HG03460 (cell line): ENCODE data around the gene TRIM9.

Source experiments
- ATAC-seq: cut with Tn5 transposase; IDR thresholded peaks from one replicate; pipeline ENCODE4 v1.9.1; 2021; ENCODE audit not compliant: unreplicated experiment

Gene TRIM9

DNA sequence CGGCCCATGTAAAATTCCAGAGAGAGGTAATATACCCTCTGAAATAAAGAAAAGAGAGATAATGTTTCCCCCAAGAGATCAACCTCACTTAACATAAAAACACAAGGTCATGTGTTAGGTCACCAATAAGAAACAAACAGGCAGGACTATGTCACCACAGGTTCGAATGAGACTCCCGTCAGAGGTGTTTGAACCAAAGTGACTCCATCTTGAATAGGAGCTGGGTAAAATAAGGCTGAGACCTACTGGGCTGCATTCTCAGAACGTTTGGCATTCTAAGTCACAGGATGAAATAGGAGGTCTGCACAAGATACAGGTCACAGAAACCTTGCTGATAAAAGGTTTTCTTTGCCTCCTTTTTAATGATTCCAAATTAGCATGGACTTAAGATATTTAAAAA, 157.1 kb downstream of the TRIM9 start:
- ATAC-seq = no peak

DNA sequence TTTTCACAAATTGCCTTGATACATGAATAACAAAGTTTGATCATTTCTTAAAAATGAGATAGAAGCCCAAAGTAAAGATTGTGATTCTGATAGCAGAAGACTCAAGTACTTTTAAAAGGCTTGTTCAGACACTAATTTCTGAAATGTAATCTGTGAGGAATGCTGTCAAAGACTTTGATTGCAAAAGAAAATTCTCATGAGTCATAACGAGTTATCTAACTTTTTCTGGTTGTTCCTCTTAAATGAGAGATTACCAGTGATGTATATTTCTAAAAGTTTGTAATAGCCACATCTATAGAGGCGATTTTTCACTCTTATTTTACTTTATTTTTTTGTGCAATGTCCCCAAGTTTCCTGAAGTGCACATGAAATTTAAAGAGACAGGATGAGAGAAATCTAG, 157.6 kb downstream of the TRIM9 start:
- no peak for ATAC-seq

DNA sequence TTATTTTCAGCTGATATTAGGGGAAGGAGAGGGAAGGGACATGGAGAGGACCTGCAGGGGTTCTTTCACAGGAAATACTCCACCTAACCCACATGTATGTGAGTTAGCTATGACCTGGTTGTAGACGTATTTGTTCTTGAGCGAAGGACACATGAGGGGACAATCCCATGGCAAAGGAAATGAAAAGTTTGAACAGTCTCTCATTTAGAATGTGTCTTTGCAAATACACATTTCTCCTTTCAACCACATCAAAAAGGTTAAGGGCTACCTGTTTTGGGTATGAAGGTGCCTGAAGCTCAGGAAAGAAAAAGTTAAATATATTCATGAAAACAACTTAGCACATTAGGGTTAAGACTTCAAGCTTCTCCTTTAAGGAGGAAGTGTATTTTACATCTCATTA, 158.0 kb downstream of the TRIM9 start:
- ATAC-seq = no peak

DNA sequence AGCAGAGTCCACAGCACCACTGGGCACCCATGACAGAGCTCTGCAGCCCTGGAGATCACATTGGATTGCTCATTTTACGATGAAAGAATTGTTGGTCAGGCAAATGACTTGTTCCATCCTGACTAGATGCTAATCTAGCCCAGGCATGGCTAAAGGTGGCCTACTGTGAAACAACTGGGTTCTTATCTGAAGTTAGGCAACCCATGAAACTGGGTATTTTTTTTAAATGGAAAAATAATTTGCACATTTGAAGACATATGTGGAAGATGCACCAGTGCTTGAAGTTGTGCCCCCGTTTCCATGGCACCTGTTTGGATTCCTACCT, 158.9 kb downstream of the TRIM9 start:
- no peak for ATAC-seq

DNA sequence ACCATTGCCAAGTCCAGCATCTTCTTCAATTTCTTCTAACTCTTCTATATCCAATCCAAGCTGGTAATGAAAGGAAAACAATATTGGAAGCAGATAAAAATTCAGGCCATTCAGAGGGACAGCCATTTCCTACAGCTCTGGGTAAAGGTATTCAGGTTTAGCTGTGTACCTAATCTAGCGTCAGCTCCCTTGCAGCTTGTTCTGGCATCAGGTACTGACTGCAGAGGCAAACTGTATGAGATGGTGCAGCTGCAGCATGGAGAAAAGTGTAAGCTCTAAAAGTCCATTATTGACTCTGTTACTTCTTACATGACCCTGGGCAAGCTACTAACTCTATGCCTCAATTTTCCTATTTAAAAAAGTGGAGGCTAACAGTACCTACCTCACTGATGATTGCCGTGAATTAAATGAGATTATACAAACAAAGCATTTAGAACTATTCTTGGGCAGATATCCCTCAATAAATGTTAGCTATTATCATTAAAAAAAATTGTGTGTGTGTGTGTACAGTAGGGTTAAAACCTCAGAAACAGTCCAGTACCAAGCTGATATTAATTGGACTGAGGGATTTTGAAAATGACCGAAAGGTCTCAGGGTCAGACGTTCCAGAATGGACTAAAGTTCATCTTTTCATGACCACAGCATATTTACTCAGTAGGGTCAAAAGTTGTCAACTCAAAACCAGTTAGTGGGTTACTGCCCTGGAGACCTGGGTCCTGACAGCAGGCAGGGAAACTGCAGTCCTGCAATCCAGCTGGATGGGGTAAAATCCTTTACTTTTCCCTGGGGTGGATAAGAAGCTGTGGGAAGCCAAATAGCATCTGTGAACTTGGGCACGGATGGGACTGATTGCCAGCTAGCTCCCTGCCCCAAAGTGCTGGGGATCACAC, 159.5 kb downstream of the TRIM9 start:
- ATAC-seq = no peak

DNA sequence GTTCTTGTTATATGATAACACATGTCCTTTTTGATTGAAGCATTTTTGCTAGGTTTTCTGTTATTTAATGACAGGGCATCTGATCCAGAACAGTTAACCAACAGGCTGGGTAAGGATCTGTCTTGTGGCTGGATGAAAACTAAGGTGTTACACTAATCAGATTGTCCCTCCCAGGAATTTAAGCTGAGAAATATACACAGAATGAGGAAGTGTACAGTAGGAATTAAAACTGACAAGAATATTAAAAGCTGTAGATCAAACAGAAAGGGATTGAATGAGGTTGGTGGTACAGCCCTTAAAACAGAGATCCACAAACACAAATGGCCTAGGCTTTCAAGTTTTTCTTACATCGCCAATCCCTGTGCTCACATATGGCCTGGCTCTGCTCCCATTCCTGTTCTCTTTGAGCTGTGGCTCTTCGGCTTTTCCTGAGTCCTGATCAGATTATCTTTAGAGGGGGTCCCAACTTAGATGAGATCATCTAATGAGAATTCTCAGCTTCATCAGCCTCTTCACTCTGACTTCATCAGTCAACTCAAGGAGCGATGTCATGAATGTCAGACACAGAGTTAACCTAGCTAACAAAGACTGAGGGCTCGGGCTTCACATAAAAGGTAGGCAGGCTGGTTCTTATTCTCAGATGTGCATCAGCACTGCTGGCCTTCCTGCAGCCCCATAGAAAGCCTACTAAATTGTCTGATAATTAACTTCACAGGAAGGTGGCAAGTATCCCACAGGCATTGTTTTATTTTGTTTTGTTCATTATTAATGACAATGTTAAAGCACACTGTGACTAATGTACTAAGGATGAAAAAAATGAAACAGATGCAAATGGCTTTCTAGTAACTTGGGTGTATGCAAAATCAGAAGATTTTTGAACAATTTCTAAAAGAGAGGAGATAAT, 162.1 kb downstream of the TRIM9 start:
- no peak for ATAC-seq

DNA sequence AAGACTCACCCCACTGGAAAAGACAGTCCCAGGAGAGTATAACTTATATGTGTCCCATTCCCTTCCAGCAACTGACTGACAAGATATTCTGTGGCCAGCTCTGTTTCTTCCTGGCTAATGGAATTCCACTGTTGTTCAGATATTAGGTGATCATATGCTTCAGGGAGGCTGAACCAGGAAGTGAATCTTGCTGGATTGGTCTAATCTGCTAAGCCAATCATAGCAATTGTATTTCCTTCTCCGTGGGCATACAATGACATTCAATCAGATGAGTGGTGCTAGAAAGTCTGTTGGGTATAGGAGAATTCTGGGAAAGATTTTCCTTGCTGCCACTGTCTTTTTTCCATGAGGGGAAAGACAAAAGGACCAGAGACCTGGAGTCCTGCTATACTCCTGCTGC, 162.7 kb downstream of the TRIM9 start:
- no peak for ATAC-seq

DNA sequence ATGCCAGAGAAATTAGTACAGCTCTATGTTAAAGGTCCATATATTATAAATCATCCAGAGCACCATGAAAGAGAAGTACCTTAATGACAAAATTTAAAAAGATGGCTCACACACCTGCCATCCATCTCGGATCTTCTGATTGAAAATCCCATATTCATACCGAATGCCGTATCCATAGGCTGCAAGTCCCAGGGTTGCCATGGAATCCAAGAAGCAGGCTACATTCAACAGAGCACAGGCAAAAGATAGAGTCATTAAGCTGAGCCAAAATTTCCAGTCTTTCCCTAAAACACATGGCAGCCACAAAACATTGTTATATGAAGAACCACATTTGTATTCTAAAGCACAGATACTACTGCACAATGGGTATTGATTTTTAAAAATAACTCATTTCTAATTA, 163.3 kb downstream of the TRIM9 start:
- no peak for ATAC-seq

DNA sequence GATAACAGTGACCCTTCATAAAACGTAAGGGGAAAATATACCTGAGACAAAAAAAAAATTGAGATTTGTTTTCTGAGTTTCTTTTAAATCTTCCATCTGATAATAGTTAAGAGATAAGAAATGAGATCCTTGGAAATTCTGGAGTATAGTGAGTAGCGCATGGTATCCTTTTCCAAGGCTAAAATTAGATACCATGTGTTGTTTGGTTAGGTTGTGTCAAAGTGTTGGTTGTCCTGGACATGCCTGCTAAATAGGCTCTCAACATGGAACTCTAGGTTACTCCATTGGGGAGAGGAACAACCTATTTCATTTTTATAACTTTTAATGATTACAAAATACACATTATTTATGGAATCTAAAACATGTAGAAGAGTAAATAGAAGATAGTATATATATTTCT, 165.4 kb downstream of the TRIM9 start:
- ATAC-seq = no peak

DNA sequence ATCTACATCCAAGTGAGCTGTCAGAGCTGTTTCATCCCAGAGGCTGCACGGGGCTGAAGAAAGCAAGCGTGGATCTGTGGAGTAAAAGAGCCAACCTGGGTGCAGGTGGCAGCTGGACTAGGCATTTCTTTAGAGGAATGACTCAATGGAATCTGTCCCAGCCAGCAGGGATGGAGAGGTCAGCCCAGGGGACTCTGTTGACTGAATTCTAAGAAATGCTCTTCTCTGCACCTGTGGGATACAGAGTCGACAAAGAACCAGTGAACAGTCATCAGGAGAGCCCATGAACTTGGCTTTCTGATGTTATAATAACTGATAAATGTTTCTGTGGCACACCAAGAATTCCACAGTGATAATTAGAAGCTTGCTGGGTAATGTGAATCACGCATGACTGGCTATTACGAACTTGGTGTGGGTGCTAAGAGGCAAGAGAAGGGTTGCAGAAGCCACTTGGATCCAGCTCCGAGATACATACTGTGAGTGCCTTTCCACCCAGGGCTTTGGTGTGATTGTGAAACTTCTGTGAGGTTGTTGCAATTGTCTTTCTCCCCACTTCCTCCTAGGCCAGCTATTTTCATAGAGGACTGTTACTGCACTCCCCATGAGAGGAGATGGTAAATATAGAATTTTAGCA, 166.8 kb downstream of the TRIM9 start:
- ATAC-seq = no peak

DNA sequence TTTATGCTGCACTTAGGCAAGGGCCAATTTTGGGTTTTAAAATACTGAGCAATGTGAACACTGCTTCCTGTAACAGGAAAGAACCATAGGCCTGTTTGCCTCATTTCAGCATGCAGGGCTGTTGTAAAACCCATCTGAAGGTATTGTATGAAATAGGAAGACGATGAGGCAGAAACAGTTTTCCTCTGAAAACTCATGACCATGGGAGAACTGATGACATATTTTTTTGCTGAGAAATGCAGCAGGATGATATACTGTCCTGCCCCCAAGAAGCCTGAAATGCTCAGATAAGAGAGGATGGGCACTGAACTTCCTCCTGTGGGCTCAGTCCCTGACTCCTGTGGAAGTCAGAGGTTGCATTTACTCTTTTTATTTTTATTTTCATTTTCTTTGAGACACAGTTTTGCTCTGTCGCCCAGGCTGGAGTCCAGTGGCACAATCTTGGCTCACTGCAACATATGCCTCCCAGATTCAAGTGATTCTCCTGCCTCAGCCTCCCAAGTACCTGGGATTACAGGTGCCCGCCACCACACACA, 168.0 kb downstream of the TRIM9 start:
- ATAC-seq = no peak
